PFSK-1 (cell line): Measurements from ENCODE around the gene MPDZ.

Source experiments
- POLR2AphosphoS5 ChIP-seq: IDR thresholded peaks from 2 replicates; pipeline ENCODE4 v1.6.1; 2012; ENCODE audit warnings: low read depth, mild to moderate bottlenecking, control low read depth, low read length, moderate library complexity
- TAF1 ChIP-seq: IDR thresholded peaks from 2 replicates; pipeline ENCODE4 v1.6.1; 2012; ENCODE audit warnings: low read length, control low read depth, borderline replicate concordance; ENCODE audit not compliant: insufficient read depth

DNA sequence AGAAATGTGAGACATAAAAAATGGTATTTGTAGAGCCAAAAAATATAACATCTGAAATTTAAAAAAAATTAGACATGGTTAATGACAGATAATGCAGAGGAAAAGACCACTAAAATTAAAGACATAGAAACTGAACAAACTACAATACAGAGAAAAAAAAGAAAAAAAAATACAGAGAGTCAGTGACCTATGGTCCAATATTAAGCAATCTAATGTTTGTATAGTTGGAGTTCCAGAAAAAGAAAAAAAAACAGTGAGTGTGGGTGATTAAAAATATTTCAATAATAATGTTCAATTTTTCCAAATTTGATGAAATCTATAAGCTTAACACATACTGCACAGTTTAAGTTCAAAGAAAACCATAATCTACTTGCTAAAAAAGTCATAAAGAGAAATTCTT, 207.6 kb downstream of the MPDZ start:
- TF ChIP-seq TAF1 (no peak), POLR2AphosphoS5 (no peak)
